ENCODE results near the gene DNMT1.

- TF ChIP-seq EZH2 (IDR thresholded peaks at IDR 0.05; ENCODE audit: low read length, unreplicated experiment) (no peak), EZH2phosphoT487 (IDR thresholded peaks at IDR 0.05; ENCODE audit: borderline replicate concordance, low read length) (no peak)
These were observed 88.4 kb downstream of the DNMT1 start, which contains the start of gene PPAN for GRCh38 chr19:10106100-10106936.

Measured in PC-3 (cell line).